ENCODE measurements around the gene VNN1. TPM values are rescaled to one million over a fixed set of nuclear protein-coding genes. Genes with fewer than 3 reads are reported as not detected.

VNN1 gene
- 1 to 10 TPM in 2 of 3 donors, under 1 TPM in 1; 0.98 to 8.6 (median 2.6) TPM for total RNA-seq

GRCh38 chr6:132713352-132714134, at the start of gene VNN1:
VNN1 (minus strand) TSS chr6:132714055; CDS start chr6:132714035, 20 bp downstream.
- TF ChIP-seq POLR2A (IDR thresholded peaks at IDR 0.05) = no peak
- TF ChIP-seq POLR2AphosphoS5 (IDR thresholded peaks at IDR 0.05) = no peak
- no peak for TF ChIP-seq CTCF (IDR thresholded peaks at IDR 0.05)
- no peak for DNase-seq (ENCODE audit: low spot score in 2 of 2)
- H3K27ac ChIP-seq = no peak within 1 kb of the TSS
- no peak within 1 kb of the TSS for H3K4me3 ChIP-seq
- no peaks in the 10 kb centered on the region for H3K27me3 ChIP-seq
- intact Hi-C loops (cut with DNase I; ENCODE audit: low total_unique reads) = loop anchor here (2.0 kb wide), 1 partner anchor 35 kb away; no protein-coding TSS in a partner anchor
- H3K9me3 ChIP-seq = no peaks in the 10 kb centered on the region
- H3K4me1 ChIP-seq = no peaks in the 10 kb centered on the region
- no peaks in the 10 kb centered on the region for H3K36me3 ChIP-seq

GRCh38 chr6:132763269-132763668, 49.4 kb upstream of the VNN1 start:
- H3K9me3 ChIP-seq = no peaks in the 10 kb centered on the region
- no peak overlapping the region for H3K4me3 ChIP-seq
- intact Hi-C loops (cut with DNase I; ENCODE audit: low total_unique reads) = no loop called here
- TF ChIP-seq POLR2A (IDR thresholded peaks at IDR 0.05) (no peak), CTCF (IDR thresholded peaks at IDR 0.05) (no peak)
- H3K36me3 ChIP-seq = no peaks in the 10 kb centered on the region
- H3K27me3 ChIP-seq = no peaks in the 10 kb centered on the region
- no peak overlapping the region for H3K27ac ChIP-seq
- H3K4me1 ChIP-seq = no peaks in the 10 kb centered on the region
- DNase-seq (ENCODE audit: low spot score in 2 of 2) = no peak

- no peak overlapping the region for H3K4me3 ChIP-seq
- no peaks in the 10 kb centered on the region for H3K9me3 ChIP-seq
- H3K36me3 ChIP-seq = no peaks in the 10 kb centered on the region
- TF ChIP-seq POLR2AphosphoS5 (IDR thresholded peaks at IDR 0.05) (no peak), POLR2A (IDR thresholded peaks at IDR 0.05) (no peak), CTCF (IDR thresholded peaks at IDR 0.05) (no peak)
- no peak for DNase-seq (ENCODE audit: low spot score in 2 of 2)
- H3K27ac ChIP-seq = no peak overlapping the region
- no peaks in the 10 kb centered on the region for H3K4me1 ChIP-seq
- intact Hi-C loops (cut with DNase I; ENCODE audit: low total_unique reads) = no loop called here
- no peaks in the 10 kb centered on the region for H3K27me3 ChIP-seq
These were observed 46.4 kb upstream of the VNN1 start for GRCh38 chr6:132760256-132760655.

GRCh38 chr6:132758689-132759088, 44.8 kb upstream of the VNN1 start:
- Histone ChIP-seq H3K4me3 (no peak overlapping the region), H3K36me3 (no peaks in the 10 kb centered on the region), H3K27me3 (no peaks in the 10 kb centered on the region), H3K9me3 (no peaks in the 10 kb centered on the region), H3K4me1 (no peaks in the 10 kb centered on the region), H3K27ac (no peak overlapping the region)
- no peak for DNase-seq (ENCODE audit: low spot score in 2 of 2)
- intact Hi-C loops (cut with DNase I; ENCODE audit: low total_unique reads) = no loop called here
- no peak for TF ChIP-seq POLR2AphosphoS5 (IDR thresholded peaks at IDR 0.05)
- no peak for TF ChIP-seq POLR2A (IDR thresholded peaks at IDR 0.05)
- no peak for TF ChIP-seq CTCF (IDR thresholded peaks at IDR 0.05)

GRCh38 chr6:132752255-132752654, 38.4 kb upstream of the VNN1 start:
- DNase-seq (ENCODE audit: low spot score in 2 of 2) = no peak
- intact Hi-C loops (cut with DNase I; ENCODE audit: low total_unique reads) = no loop called here
- Histone ChIP-seq H3K9me3 (no peaks in the 10 kb centered on the region), H3K4me1 (no peaks in the 10 kb centered on the region), H3K4me3 (no peak overlapping the region), H3K27me3 (no peaks in the 10 kb centered on the region), H3K27ac (no peak overlapping the region), H3K36me3 (no peaks in the 10 kb centered on the region)
- TF ChIP-seq CTCF (IDR thresholded peaks at IDR 0.05) (no peak), POLR2AphosphoS5 (IDR thresholded peaks at IDR 0.05) (no peak), POLR2A (IDR thresholded peaks at IDR 0.05) (no peak)

Data from breast epithelium (tissue), 4 donors.